Ovary (tissue), 10 donors: ENCODE data around the gene SPDEF. TPM values are rescaled to one million over a fixed set of nuclear protein-coding genes. Genes with fewer than 3 reads are reported as not detected.

Experiments used
- DNase-seq, 5 donors: peaks; one replicate each; pipeline ENCODE4 v3.0.0-alpha.2; 2019 to 2020
- H3K27ac ChIP-seq, 2 donors: fragments of 200-600 bp; one replicate each; pipeline versions ENCODE4 v1.5.1 to v1.8.0; 2019 to 2022
- H3K27me3 ChIP-seq: fragments of 200-600 bp; one replicate; pipeline ENCODE4 v1.8.0; 2022
- H3K36me3 ChIP-seq: fragments of 200-600 bp; sonication (generic); one replicate; pipeline ENCODE4 v1.5.1; 2019
- H3K4me1 ChIP-seq: one replicate; pipeline ENCODE4 v1.8.1; 2013; ENCODE audit warnings: mild to moderate bottlenecking, moderate library complexity; ENCODE audit not compliant: insufficient read depth
- H3K4me3 ChIP-seq: fragments of 200-600 bp; sonication (generic); one replicate; pipeline ENCODE4 v1.5.1; 2017
- H3K9me3 ChIP-seq, 2 donors: fragments of 200-600 bp in 1 of 2; sonication (generic) in 1 of 2; one replicate each; pipeline versions ENCODE4 v1.5.1 to v1.8.1; 2013 to 2019; ENCODE audit warnings: mild to moderate bottlenecking in 1 of 2, moderate library complexity in 1 of 2
- CTCF ChIP-seq, 3 donors: fragments of 450-650 bp in 2 of 3; fragments of 200-600 bp in 1 of 3; IDR thresholded peaks; one replicate each; pipeline versions ENCODE4 v1.5.1 to v1.8.0; 2016 to 2022; ENCODE audit warnings: antibody characterized with exemption in 3 of 3, mild to moderate bottlenecking in 1 of 3
- EP300 ChIP-seq: sonication (generic); formaldehyde crosslinking; IDR thresholded peaks from one replicate; pipeline ENCODE4 v1.6.1; 2017; ENCODE audit warnings: antibody characterized with exemption
- POLR2A ChIP-seq: fragments of 450-650 bp; IDR thresholded peaks from one replicate; pipeline ENCODE4 v1.6.1; 2017; ENCODE audit warnings: antibody characterized with exemption, mild to moderate bottlenecking, moderate library complexity
- WGBS, 3 donors: extraction: QIAGEN DNeasy Blood & Tissue Kit in 1 of 3; methylation state at CpG; one replicate each; pipeline versions ENCODE4 v1.1.5 to v1.1.7; 2013 to 2017; 5-methylcytosine and 5-hydroxymethylcytosine counted together
- intact Hi-C, 4 donors: fragments of 100-400 bp; cut with DNase I; formaldehyde crosslinking; loops; one replicate each; pipeline versions ENCODE4 v1.11.0 to v1.15.1; 2022 to 2023
- long read RNA-seq, 3 donors: library from polyadenylated mRNA in 2 of 3; unstranded in 2 of 3; transcript quantifications; one replicate each; pipeline ENCODE4 v2.0.0 and lab custom pipeline, GENCODE V29; 2021 to 2026
- polyA plus RNA-seq, 2 donors: library from polyadenylated mRNA; stranded (reverse); fragments of 200-250 nt in 1 of 2; fragments of 350-450 nt in 1 of 2; fragmentation: Illumina TruSeq in 1 of 2; extraction: RNeasy Lipid Tissue Mini Kit (QIAGEN cat#74804) in 1 of 2; gene quantifications; one replicate each; pipeline ENCODE4 v1.2.3, GENCODE V29; 2013 to 2014
- total RNA-seq, 7 donors: library from RNA; depleted of rRNA in 2 of 7; stranded (reverse); fragments of >200 nt in 2 of 7; fragmentation: NEBNext Ultra II Directional in 3 of 7; extraction: Animal tissue kit (Norgen Biotek cat#: 25700) in 3 of 7; gene quantifications; one replicate each; pipeline versions ENCODE4 v1.1.0 to v1.2.4, GENCODE V29; 2016 to 2023
- donor health status: DM: no; HTN: no; CAD: no; lungs with moderate emphysema.
- donor health status: DM: no; HTN: no; CAD: no.
- donor health status: Bipolar disorder and iron deficiency.
- donor health status: DM: yes; HTN: yes; CAD: no.
- donor health status: DM: no; HTN: no; CAD: no.
- donor health status: DM: yes; HTN: yes; CAD: no.

Gene SPDEF
- total RNA-seq, result 1 to 10 TPM in 1 of 7 donors, under 1 TPM in 4, not detected in 2; 0.24 to 1.6 (median 0.69) TPM
- polyA plus RNA-seq, result under 1 TPM in 1 of 2 donors, not detected in 1; 0.11 TPM
- long read RNA-seq, donor 1, partial matches to known transcripts, result 0 of 1 reads
- long read RNA-seq, donor 1, other reads (novel, unspliced or antisense), result 1 of 1 reads
- long read RNA-seq, donor 2, result 0 reads
- long read RNA-seq, donor 3, partial matches to known transcripts, result 1 of 3 reads
- long read RNA-seq, donor 3, other reads (novel, unspliced or antisense), result 0 of 3 reads

DNA sequence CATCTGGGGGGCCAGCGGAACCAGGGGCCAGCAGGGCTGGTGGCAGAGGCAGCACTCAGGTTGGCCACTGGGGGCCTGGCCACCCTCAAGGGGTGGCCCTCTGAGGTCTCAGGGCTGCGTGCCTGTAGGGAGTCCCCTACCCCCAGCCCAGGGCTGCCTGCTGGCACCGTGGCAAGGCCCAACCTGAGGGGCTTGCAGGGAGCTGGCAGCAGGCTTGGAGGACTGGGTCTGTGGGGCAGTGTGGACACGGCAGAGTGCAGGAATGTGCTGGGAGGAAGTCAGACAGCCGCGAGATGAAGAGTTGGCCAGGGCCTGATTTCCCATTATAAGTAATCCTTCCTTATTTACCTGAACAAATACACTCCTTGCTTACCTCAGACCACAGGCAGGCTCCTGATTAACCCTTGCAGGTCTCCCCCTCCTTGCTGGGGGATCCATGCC is at the start of gene SPDEF:
TSS of gene SPDEF (minus strand) at position 299 of the 441 bp plus-strand sequence. CDS start 11,874 bp downstream, outside the sequence.
- intact Hi-C loops, result no loop called here
- H3K9me3 ChIP-seq, result no peaks in the 10 kb centered on the region
- no peaks in the 10 kb centered on the region for H3K36me3 ChIP-seq
- H3K27ac ChIP-seq, result no peak within 1 kb of the TSS
- WGBS, 3 donors, result 57 to 61% (median 57%) methylated on average over 5 to 6 of the region's 6 CpGs
- no peaks in the 10 kb centered on the region for H3K4me1 ChIP-seq
- DNase-seq, result no peak
- TF ChIP-seq EP300 (no peak), POLR2A (no peak), CTCF (IDR thresholded peaks at IDR 0.05) (no peak)
- no peak within 1 kb of the TSS for H3K4me3 ChIP-seq
- no peaks in the 10 kb centered on the region for H3K27me3 ChIP-seq

DNA sequence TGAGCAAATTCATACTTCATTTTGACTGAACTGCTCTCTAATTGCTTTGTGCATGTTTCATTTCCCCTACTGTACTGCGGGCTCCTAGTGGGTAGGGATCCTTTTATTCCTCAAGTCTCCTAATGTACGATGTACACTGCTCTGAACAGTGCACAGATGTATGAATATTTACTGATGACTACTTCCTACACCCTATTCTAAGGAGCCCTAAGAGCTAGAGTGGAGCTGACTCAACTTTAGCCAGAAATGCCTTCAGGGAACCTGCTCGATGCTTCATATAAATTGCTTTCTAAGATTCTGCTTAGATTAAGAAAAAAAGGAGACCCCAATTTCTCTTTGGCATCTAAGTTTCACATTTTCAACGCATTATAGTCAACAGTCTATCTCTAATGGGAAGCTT is 47.6 kb upstream of the SPDEF start:
- no peak for DNase-seq
- TF ChIP-seq POLR2A, result no peak
- TF ChIP-seq EP300, result no peak
- TF ChIP-seq CTCF (IDR thresholded peaks at IDR 0.05), result no peak
- no peak overlapping the region for H3K27ac ChIP-seq
- no peak overlapping the region for H3K4me3 ChIP-seq
- intact Hi-C loops, result loop anchor here in 3 of 4 donors (5.0 to 10.0 kb wide), 3 partner anchors 71 to 409 kb away; partner anchors contain the start of gene SMIM29 (in 1 of the 3)
- H3K36me3 ChIP-seq, result no peaks in the 10 kb centered on the region
- peaks cover 15% of the 10 kb centered on the region for H3K4me1 ChIP-seq
- H3K27me3 ChIP-seq, result no peaks in the 10 kb centered on the region
- no peaks in the 10 kb centered on the region for H3K9me3 ChIP-seq
- WGBS, 3 donors, result 96% methylated on average over 4 of the region's 4 CpGs

GRCh38 chr6:34602318-34603111 is 46.4 kb upstream of the SPDEF start:
- Histone ChIP-seq H3K4me1 (peaks cover 20% of the 10 kb centered on the region), H3K36me3 (no peaks in the 10 kb centered on the region), H3K27me3 (no peaks in the 10 kb centered on the region), H3K4me3 (no peak overlapping the region), H3K9me3 (no peaks in the 10 kb centered on the region), H3K27ac (no peak overlapping the region)
- TF ChIP-seq CTCF (IDR thresholded peaks at IDR 0.05) (no peak), POLR2A (no peak), EP300 (no peak)
- WGBS, 3 donors, result 61 to 71% (median 67%) methylated on average over 10 of the region's 10 CpGs
- no peak for DNase-seq
- intact Hi-C loops, result loop anchor here in 3 of 4 donors (5.0 to 10.0 kb wide), 3 partner anchors 70 to 408 kb away; partner anchors contain the start of gene SMIM29 (in 1 of the 3)

GRCh38 chr6:34601706-34602105 is 45.6 kb upstream of the SPDEF start:
- Histone ChIP-seq H3K4me1 (peaks cover 20% of the 10 kb centered on the region), H3K9me3 (no peaks in the 10 kb centered on the region), H3K27ac (no peak overlapping the region), H3K27me3 (no peaks in the 10 kb centered on the region), H3K4me3 (no peak overlapping the region), H3K36me3 (no peaks in the 10 kb centered on the region)
- peak in 2 of 5 donors; percentile 28 to 47 for DNase-seq
- intact Hi-C loops, result loop anchor here in 3 of 4 donors (5.0 to 10.0 kb wide), 3 partner anchors 69 to 407 kb away; partner anchors contain the start of gene SMIM29 (in 1 of the 3)
- no peak for TF ChIP-seq EP300
- no peak for TF ChIP-seq POLR2A
- no peak for TF ChIP-seq CTCF (IDR thresholded peaks at IDR 0.05)
- WGBS, 3 donors, result 13 to 42% (median 26%) methylated on average over 4 of the region's 4 CpGs
